GM12878 (cell line): ENCODE results near the gene ITIH2. TPM values are rescaled to one million over a fixed set of nuclear protein-coding genes. Genes with fewer than 3 reads are reported as not detected.

Experiments
- ATAC-seq: fragments of 200-7000 bp; cut with Tn5 transposase; 3 replicates; pipeline ENCODE4 v1.9.1; 2020; ENCODE audit warnings: mild to moderate bottlenecking, moderate library complexity
- BruUV-seq: library from RNA; stranded (reverse); fragments of 400-500 nt; replicated peaks from 2 replicates; lab custom pipeline; 2021; lab: Mats Ljungman, UMichigan
- CTCF ChIA-PET: fragments of 300-600 bp; sonication (Branson Sonifier 250); formaldehyde crosslinking; extraction: SDS; loops from one replicate; lab custom pipeline; 2021; ENCODE audit warnings: inconsistent platforms; lab: Yijun Ruan, JAX
- POLR2A ChIA-PET: fragments of 350-600 bp; formaldehyde crosslinking; extraction: SDS; loops from one replicate; lab custom pipeline; 2021; ENCODE audit warnings: inconsistent platforms; lab: Charles Lee
- RAD21 ChIA-PET: fragments of 300-600 bp; sonication (Branson Sonifier 250); formaldehyde crosslinking; loops from one replicate; lab custom pipeline; 2023; ENCODE audit warnings: antibody characterized with exemption; ENCODE audit not compliant: unreplicated experiment; lab: Charles Lee
- SMC1A ChIA-PET: fragments of 300-600 bp; sonication (Branson Sonifier 250); formaldehyde crosslinking; loops from one replicate; lab custom pipeline; 2023; ENCODE audit not compliant: unreplicated experiment, uncharacterized antibody; lab: Charles Lee
- DNase-seq: peaks from one replicate; pipeline ENCODE4 v3.0.0-alpha.2; 2011; ENCODE audit warnings: low read depth, low spot score
- FAIRE-seq: peaks from 3 replicates; lab custom pipeline; 2011; peaks lifted over from hg19 to GRCh38; lab: Jason Lieb, UNC
- H2AFZ ChIP-seq: 2 replicates; pipeline ENCODE4 v1.6.0; 2011; ENCODE audit warnings: low read depth, low read length, control low read depth; ENCODE audit not compliant: control insufficient read depth
- H3K27ac ChIP-seq: 2 replicates; pipeline ENCODE4 v1.5.1; 2011; ENCODE audit warnings: control low read depth; ENCODE audit not compliant: control insufficient read depth, insufficient read depth
- H3K27me3 ChIP-seq, 2 experiments: replicated peaks in 1 of 2; 2 replicates each; pipeline versions ENCODE4 v1.6.0 to v1.6.1; 2011; ENCODE audit warnings: low read length in 1 of 2; ENCODE audit not compliant: control insufficient read depth in 2 of 2, insufficient read depth in 2 of 2
- H3K36me3 ChIP-seq, 2 experiments: 2 replicates each; pipeline ENCODE4 v1.5.1; 2011; ENCODE audit warnings: low read length in 1 of 2; ENCODE audit not compliant: control insufficient read depth in 2 of 2, insufficient read depth in 2 of 2
- H3K4me1 ChIP-seq: 2 replicates; pipeline ENCODE4 v1.6.1; 2011; ENCODE audit warnings: mild to moderate bottlenecking, low read length, moderate library complexity, mixed read lengths; ENCODE audit not compliant: control insufficient read depth, insufficient read depth
- H3K4me2 ChIP-seq: 2 replicates; pipeline ENCODE4 v1.6.0; 2011; ENCODE audit warnings: control low read depth; ENCODE audit not compliant: control insufficient read depth, insufficient read depth
- H3K4me3 ChIP-seq: fragments of 200-600 bp; sonication (generic); 2 replicates; pipeline ENCODE4 v1.5.1; 2016
- H3K79me2 ChIP-seq: 2 replicates; pipeline ENCODE4 v1.6.0; 2011; ENCODE audit warnings: low read length; ENCODE audit not compliant: control insufficient read depth, insufficient read depth
- H3K9ac ChIP-seq: 2 replicates; pipeline ENCODE4 v1.8.0; 2011; ENCODE audit warnings: low read length, control low read depth, mixed read lengths; ENCODE audit not compliant: control insufficient read depth, insufficient read depth
- H3K9me3 ChIP-seq: replicated peaks from 3 replicates; pipeline ENCODE4 v1.5.1; 2011; ENCODE audit warnings: mild to moderate bottlenecking, low read length; ENCODE audit not compliant: control insufficient read depth, insufficient read depth
- H4K20me1 ChIP-seq: 2 replicates; pipeline ENCODE4 v1.6.0; 2011; ENCODE audit not compliant: control insufficient read depth, insufficient read depth
- ASH2L ChIP-seq: fragments of 300-600, 200-600 bp; sonication (generic); IDR thresholded peaks from 2 replicates; pipeline ENCODE4 v1.6.1; 2017; ENCODE audit warnings: low read depth, mild to moderate bottlenecking, borderline replicate concordance
- BRCA1 ChIP-seq: IDR thresholded peaks from 2 replicates; pipeline ENCODE4 v1.6.1; 2011; ENCODE audit warnings: low read depth, low read length, improper control_type of control experiment
- CBFB ChIP-seq: IDR thresholded peaks from 2 replicates; pipeline ENCODE4 v1.6.1; 2016; ENCODE audit warnings: antibody characterized with exemption, low read depth
- FOXM1 ChIP-seq: IDR thresholded peaks from 2 replicates; pipeline ENCODE4 v1.6.1; 2012; ENCODE audit warnings: low read depth, mild to moderate bottlenecking, inconsistent platforms, low read length, moderate library complexity
- PBX3 ChIP-seq: IDR thresholded peaks from 2 replicates; pipeline ENCODE4 v1.6.1; 2011; ENCODE audit warnings: mild to moderate bottlenecking, low read depth, low read length, moderate library complexity; ENCODE audit not compliant: insufficient replicate concordance
- RAD21 ChIP-seq: IDR thresholded peaks from 2 replicates; pipeline ENCODE4 v1.6.1; 2011; ENCODE audit warnings: mild to moderate bottlenecking, low read depth, low read length, moderate library complexity; ENCODE audit not compliant: insufficient read depth
- RELA ChIP-seq: fragments of 450-650 bp; IDR thresholded peaks from 2 replicates; pipeline ENCODE4 v1.8.0; 2014; ENCODE audit warnings: borderline replicate concordance; ENCODE audit not compliant: partially characterized antibody
- TAF1 ChIP-seq: IDR thresholded peaks from 2 replicates; pipeline ENCODE4 v1.6.1; 2011; ENCODE audit warnings: mild to moderate bottlenecking, low read depth, low read length, borderline replicate concordance
- TCF3 ChIP-seq: IDR thresholded peaks from 2 replicates; pipeline ENCODE4 v1.6.1; 2012; ENCODE audit warnings: low read depth, mild to moderate bottlenecking, low read length, borderline replicate concordance; ENCODE audit not compliant: insufficient read depth
- ZBTB33 ChIP-seq: fragments of 450-650 bp; IDR thresholded peaks from 2 replicates; pipeline ENCODE4 v1.6.1; 2017; ENCODE audit warnings: mild to moderate bottlenecking
- ZNF592 ChIP-seq: fragments of 450-650 bp; IDR thresholded peaks from 2 replicates; pipeline ENCODE4 v1.6.1; 2017; ENCODE audit warnings: mild to moderate bottlenecking, moderate library complexity
- WGBS: methylation state at CpG from one replicate; pipeline ENCODE4 v1.1.6; 2016; ENCODE audit warnings: low lambda C conversion rate; ENCODE audit not compliant: insufficient replicate concordance, insufficient coverage; ENCODE audit errors: missing lambda C conversion rate; 5-methylcytosine and 5-hydroxymethylcytosine counted together
- in situ Hi-C: fragments of 300-500 bp; cut with MboI; formaldehyde crosslinking; loops from 9 replicates; pipeline ENCODE4 v1.14.3; 2018; ENCODE audit warnings: mixed read lengths
- intact Hi-C: fragments of 100-400 bp; cut with micrococcal nuclease; formaldehyde crosslinking; loops from one replicate; pipeline ENCODE4 v1.14.2; 2022; ENCODE audit not compliant: unreplicated experiment
- polyA plus RNA-seq, 11 experiments: library from polyadenylated mRNA; depleted of rRNA in 4 of 11; unstranded in 6 of 11; stranded (reverse) in 5 of 11; fragments of >200 nt; fragmentation: Nextera tagmentation in 4 of 11; fragmentation: Illumina TruSeq in 1 of 11; extraction: Ambion mirVana in 4 of 11; extraction: Trizol in 1 of 11; gene quantifications; 1 replicate in 1 of 11; 2 replicates in 10 of 11; pipeline versions ENCODE4 v1.2.1 to v1.2.3, GENCODE V29; 2011 to 2016; ENCODE audit warnings: inconsistent platforms in 2 of 11, missing spikeins in 2 of 11, low read depth in 1 of 11
- total RNA-seq, 4 experiments: library from RNA; depleted of rRNA in 3 of 4; stranded (reverse); fragments of >200 nt in 3 of 4; fragmentation: Illumina TruSeq in 1 of 4; extraction: Trizol in 1 of 4; gene quantifications; 2 replicates each; pipeline versions ENCODE4 v1.2.1 to v1.2.3, GENCODE V29; 2013 to 2021
- TF ChIP-seq, protein P1 (sequence below): IDR thresholded peaks from 2 replicates; pipeline ENCODE4 v1.6.1; 2011; ENCODE audit warnings: borderline replicate concordance, low read depth, mild to moderate bottlenecking, moderate library complexity, mixed read lengths, low read length; ENCODE audit not compliant: insufficient read depth; ENCODE audit errors: extremely low read length

Gene ITIH2
- total and polyA plus RNA-seq, 10 of the 15 experiments (the other 5 are each of a cell fraction or from before 2014, with no cell fraction given): 0.05 to 0.72 (median 0.53) TPM; not detected in 7

- ATAC-seq (no peak), FAIRE-seq (no peak), DNase-seq (no peak)
- SMC1A ChIA-PET: interaction anchor here (0.6 kb wide), 1 partner anchor 190 kb away, joined by 4 read pairs; no protein-coding TSS in a partner anchor
- Histone ChIP-seq H3K9me3 (no peaks in the 10 kb centered on the region), H3K79me2 (no peaks in the 10 kb centered on the region), H3K36me3 (no peaks in the 10 kb centered on the region), H4K20me1 (no peaks in the 10 kb centered on the region), H3K4me2 (no peak overlapping the region), H3K27me3 (peaks cover 0 to 2% of the 10 kb centered on the region in 2 experiments; a peak in 3 of 4 replicates), H3K4me3 (no peak overlapping the region), H2AFZ (no peak overlapping the region), H3K4me1 (no peaks in the 10 kb centered on the region), H3K27ac (no peak overlapping the region), H3K9ac (no peak overlapping the region)
- POLR2A ChIA-PET: no interaction called here
- no TSS peak for BruUV-seq
- 28% methylated on average over 7 of the region's 7 CpGs for WGBS
- in situ Hi-C loops (no loop called here), intact Hi-C loops (no loop called here)
- CTCF ChIA-PET: interaction anchor here (0.9 kb wide), 1 partner anchor 28 kb away, joined by 3 read pairs; no protein-coding TSS in a partner anchor
- RAD21 ChIA-PET: interaction anchor here (1.0 kb wide), 1 partner anchor 12 kb away, joined by 3 read pairs; no protein-coding TSS in a partner anchor
- TF ChIP-seq RELA: no peak
- no peak for TF ChIP-seq CBFB
- no peak for TF ChIP-seq BRCA1
- TF ChIP-seq TAF1: no peak
- no peak for TF ChIP-seq RAD21
- no peak for TF ChIP-seq FOXM1
- no peak for TF ChIP-seq ASH2L
- no peak for TF ChIP-seq TCF3
- TF ChIP-seq ZNF592: no peak
- TF ChIP-seq ZBTB33: no peak
- TF ChIP-seq, protein P1, sequence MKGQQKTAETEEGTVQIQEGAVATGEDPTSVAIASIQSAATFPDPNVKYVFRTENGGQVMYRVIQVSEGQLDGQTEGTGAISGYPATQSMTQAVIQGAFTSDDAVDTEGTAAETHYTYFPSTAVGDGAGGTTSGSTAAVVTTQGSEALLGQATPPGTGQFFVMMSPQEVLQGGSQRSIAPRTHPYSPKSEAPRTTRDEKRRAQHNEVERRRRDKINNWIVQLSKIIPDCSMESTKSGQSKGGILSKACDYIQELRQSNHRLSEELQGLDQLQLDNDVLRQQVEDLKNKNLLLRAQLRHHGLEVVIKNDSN: no peak
- no peak for TF ChIP-seq PBX3
Measured at GRCh38 chr10:7715515-7715914, 12.4 kb downstream of the ITIH2 start.
